Measurements from ENCODE around the gene ACTR3.
"Not testable (repeated sequence)": the region's sequence is repeated elsewhere in the genome, so short reads cannot be mapped to it uniquely, and the experiment has no call there.

The ACTR3 gene

GRCh38 chr2:113905886-113906285, 16.0 kb downstream of the ACTR3 start:
- no peak for DNase-seq (ENCODE audit: low read depth)

- no peak for DNase-seq (ENCODE audit: low read depth)
Observed at GRCh38 chr2:113906647-113907046, 16.8 kb downstream of the ACTR3 start.

DNA sequence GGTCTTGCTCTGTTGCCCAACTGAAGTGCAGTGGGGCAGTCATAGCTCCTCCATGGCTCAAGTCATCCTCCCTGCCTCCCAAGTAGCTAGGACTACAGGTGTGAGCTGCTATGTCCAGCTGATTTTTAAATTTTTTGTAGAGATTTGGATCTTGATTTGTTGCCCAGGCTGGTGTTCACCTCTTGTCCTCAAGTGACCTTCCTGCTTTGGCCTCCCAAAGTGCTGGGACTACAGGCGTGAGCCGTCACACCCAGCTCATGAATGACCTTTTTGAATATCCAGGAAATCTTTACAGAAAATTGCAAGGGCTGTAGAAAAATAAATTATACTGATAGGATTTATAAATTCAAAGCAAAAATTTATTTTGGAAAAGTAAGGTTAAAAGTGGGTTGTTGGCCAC, 17.4 kb downstream of the ACTR3 start:
- no peak for DNase-seq (ENCODE audit: low read depth)

DNA sequence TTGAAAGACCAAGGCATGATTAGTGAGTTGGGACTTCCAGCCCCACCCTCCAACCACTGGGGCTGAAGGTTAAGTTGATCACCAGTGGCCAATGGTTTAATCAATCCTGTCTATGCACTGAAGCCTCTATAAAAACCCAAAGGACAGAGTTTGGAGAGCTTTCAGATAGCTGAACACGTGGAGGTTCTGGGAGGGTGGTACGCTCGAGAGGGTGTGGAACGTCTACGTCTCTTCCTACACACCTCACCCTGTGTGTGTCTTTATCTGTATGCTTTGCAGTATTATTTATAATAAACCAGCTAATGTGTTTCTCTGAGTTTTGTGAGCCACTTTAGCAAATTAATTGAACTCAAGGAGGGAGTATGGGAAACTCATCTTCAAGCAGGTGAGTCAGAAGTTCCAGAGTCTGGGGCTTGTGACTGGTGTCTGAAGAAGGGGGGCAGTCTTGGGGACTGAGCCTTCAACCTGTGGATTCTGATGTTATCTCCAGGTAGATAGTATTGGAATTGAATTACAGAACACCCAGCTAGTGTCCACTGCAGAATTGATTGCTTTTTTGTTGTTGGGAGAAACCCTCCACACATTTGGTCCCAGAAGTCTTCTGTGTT, 20.3 kb downstream of the ACTR3 start:
- DNase-seq (ENCODE audit: low read depth), result peak; percentile 26

DNA sequence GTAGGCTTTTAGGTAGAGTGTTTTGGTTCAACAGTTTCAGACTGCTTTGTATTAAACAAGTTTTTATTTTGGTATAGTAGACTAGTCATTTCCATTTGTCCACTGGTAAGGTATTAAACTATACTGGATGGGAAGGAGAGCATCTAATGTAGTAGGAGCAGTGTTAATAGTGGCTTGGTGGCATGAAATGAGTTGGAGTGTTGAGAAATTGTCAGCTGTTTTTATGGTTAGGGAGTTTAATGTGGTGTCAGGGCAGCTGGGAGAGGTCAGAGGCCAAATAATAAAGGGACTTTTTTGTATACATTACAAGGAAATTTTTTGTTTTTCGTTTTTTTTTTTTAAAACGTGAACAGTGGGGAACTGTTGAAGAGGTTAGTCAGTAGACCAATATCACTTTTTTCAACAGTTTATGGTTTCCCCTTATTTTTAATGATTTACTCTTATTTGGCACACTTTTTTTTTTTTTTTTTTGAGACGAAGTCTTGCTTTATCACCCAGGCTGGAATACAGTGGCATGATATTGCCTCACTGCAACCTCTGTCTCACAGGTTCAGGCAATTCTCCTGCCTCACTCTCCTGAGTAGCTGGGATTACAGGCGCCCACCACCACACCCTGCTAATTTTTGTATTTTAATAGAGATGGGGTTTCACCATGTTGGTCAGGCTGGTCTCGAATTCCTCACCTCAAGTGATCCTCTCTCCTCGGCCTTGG, 21.2 kb downstream of the ACTR3 start:
- DNase-seq (ENCODE audit: low read depth), result no peak

DNA sequence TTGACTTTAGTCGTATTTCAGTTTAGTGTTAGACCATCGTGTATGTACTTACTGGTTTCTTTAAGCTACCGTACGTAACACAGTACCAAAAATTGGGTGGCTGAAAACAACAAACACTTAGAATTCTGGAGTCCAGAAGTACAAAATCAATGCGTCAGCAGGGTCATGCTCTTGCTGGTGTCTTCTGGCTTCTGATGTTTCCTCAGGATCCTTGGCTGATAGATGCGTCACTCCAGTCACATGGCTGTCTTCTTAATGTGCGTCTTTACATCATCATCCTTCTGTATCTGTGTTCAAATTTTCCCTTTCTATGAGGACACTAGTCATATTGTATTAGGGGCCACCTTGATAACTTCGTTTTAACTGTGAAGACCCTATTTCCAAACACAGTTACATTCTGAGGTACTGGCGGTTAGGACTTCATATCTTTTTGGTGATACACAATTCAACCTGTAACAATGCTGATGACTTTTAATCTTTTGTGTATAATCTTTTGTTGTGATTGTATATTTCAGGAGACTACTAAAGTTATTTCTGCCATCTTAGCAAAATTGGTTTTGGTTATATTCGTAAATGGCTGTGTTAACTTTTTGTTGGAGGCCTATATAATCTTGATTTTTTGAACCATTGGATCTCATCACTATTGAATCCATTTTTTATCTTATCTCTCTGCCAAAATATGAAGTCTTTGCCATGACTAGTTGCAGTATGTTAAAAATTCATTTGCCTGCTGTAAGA, 25.4 kb downstream of the ACTR3 start:
- no peak for DNase-seq (ENCODE audit: low read depth)

DNA sequence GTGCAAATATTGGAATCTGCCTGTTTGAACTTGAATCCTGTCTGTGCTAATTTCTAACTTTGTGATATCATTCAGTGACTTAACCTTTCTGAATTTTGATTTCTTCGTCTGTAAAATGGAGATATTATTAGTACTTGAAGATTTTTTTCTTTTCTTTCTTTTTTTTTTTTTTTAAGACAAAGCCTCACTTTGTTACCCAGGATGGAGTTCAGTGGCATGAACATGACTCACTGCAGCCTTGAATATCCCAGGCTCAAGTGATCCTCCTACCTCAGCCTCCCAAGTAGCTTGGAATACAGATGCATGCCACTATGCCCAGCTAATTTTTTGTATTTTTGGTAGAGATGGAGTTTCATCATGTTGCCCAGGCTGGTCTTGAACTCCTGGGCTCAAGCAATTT, 28.3 kb downstream of the ACTR3 start:
- DNase-seq (ENCODE audit: low read depth), result no peak

DNA sequence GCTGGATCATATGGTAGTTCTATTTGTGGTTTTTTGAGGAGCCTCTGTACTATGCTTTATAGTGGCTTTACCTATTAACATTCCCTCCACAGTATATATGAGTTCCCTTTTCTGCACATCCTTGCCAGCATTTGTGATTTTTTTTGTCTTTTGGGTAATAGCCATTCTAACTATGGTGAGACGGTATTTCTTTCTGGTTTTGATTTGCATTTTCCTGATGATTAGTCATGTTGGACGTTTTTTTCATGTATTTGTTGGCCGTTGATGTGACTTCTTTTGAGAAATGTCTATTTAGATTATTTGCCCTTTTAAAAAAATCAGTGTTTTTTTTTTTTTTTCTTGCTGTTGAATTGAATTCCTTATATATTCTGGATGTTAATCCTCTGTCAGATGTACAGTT, 31.1 kb downstream of the ACTR3 start:
- DNase-seq (ENCODE audit: low read depth), result no peak

DNA sequence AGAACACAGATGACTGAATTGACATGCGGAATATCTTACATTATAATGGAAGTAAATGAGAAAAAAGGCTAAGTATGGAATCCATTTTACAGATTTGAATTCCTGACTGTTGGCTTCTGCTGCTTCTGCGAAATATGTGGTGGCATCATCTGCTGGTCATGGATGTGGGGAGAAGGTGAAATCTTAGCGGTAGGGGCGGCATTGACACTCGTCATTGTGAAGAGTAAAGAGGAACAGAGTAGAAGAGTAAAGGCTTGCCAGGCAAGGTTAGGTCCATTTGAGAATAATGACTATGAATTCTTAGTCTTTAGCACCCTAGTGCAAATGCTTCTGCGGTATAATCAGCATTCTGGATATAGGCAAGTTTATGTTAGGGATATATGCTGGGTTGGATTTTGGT, 32.4 kb downstream of the ACTR3 start:
- no peak for DNase-seq (ENCODE audit: low read depth)

GRCh38 chr2:113922784-113923183, 32.9 kb downstream of the ACTR3 start:
- DNase-seq (ENCODE audit: low read depth), result no peak

DNA sequence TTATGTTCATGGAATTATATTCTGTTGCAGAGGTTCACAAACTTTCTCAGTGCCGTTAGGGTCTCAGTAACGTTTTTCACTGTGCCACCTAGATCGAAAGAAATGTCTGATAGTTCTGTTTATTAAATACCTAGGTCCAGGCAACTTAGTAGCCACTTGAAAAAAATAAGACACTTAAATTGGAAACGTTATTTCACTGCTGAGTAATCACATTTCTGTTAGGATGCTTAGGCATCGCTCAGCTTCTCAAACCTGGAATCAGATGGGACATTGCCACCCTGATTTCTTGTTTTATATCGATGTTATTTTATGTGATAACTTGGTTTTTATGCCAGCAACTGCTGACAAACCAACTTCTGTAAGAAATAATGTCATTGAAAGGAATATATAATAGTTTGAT, 36.0 kb downstream of the ACTR3 start:
- DNase-seq (ENCODE audit: low read depth), result no peak

DNA sequence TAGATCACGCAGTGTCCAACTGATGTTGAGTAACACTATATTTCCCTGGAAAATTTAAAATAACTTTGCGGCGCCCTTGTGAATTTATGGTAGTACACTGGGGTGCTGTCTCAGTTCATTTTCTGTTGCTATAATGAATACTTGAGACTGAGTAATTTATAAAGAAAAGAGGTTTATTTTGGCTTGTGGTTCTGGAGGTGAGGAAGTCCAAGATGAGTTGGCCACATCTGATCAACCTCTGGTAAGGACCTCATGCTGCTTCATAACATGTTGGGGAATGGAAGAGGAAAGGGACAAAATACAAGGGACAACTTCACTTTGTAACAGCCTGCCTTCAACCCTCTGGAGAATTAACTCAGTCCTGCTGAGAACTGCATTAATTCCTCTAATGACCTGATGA, 36.4 kb downstream of the ACTR3 start:
- no peak for DNase-seq (ENCODE audit: low read depth)

DNA sequence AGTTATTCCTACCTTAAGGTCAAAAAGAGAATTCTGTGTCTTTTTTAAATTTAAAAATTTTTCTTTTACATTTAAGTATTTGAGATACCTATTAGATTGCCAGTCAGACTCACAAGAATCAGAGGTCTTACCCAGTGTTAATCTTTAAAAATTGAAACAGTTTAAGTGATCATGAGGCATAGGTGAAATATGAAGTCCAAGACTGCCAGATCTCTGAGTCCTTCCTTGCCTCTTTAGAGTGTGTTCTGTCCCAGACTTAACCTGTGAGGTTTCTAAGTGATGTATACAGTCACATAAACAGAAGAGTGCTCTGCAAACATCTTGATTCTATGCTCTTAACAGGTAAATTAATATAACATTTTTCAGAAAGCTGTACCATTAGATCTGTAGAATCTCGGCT, 40.6 kb downstream of the ACTR3 start:
- no peak for DNase-seq (ENCODE audit: low read depth)

DNA sequence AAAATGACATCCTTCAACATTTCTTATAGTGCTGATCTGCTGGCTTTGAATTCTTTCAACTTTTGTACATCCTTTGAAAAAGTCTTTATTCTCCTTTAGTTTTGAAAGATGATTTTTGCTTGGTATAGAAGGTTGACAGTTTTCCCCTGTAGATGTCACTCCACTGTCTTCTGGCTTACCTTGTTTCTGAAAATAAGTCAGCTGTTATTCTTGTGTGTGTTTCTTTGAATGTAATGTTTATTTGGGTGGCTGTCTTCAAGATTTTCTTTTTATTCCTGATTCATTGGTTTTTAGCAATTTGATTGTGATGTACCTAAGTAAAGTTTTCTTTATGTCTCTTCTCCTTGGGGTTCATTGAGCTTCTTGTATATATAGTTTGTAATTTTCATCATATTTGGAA, 47.6 kb downstream of the ACTR3 start:
- no peak for DNase-seq (ENCODE audit: low read depth)

DNA sequence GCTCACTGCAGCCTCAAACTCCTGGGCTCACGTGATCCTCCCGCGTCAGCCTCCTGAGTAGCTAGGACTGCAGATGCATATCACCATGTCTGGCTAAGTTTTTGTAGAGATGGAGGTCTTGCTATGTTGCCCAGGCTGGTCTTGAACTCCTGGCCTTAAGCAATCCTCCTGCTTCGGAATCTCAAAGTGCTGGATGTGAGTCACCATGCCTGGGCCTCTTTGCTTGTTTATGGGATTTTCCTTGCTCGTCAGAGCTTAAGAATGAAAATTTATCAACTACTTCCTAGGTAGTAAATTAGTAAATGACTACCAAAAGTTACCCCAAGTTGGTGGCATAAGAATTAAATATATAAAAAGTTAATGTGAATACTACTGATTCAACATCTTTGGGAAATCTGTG, 51.0 kb downstream of the ACTR3 start:
- no peak for DNase-seq (ENCODE audit: low read depth)

- not testable (repeated sequence) for DNase-seq (ENCODE audit: low read depth)
Observed at GRCh38 chr2:113945784-113946183, 55.9 kb downstream of the ACTR3 start.

DNA sequence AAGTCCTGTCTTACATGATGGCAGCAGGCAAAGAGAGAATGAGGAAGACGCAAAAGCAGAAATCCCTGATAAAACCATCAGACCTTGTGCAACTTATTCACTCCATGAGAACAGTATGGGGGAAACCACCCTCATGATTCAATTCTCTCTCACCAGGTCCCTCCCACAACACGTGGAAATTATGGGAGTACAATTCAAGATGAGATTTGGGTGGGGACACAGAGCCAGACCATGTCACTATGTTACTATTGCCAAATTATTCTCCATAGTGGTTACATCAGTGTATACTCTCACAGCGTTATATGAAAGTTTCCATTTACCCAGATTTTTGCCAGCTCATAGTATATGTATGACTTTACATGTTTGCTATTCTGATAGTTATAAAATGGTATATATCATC, 61.0 kb downstream of the ACTR3 start:
- DNase-seq (ENCODE audit: low read depth), result not testable (repeated sequence)

DNA sequence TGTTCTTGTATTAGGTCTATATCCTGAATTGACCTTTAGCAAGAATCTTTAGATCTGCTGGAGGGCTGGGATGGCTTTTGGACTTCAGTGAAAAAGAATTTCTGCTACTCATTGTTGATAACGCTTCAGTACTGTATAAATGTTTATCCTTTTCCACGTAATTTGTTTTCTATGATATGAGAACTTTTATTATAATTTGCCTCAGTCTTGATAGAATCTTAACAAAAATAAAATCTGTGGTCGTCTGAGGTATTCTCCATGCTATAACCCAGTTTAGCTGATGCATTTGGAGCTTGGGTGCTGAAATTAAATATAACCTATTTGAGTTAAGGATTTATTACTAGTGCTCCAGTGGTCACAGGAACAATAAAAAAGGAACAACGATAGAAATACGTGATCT, 71.1 kb downstream of the ACTR3 start:
- no peak for DNase-seq (ENCODE audit: low read depth)

- no peak for DNase-seq (ENCODE audit: low read depth)
Observed at GRCh38 chr2:113962692-113963480, 73.0 kb downstream of the ACTR3 start.

DNA sequence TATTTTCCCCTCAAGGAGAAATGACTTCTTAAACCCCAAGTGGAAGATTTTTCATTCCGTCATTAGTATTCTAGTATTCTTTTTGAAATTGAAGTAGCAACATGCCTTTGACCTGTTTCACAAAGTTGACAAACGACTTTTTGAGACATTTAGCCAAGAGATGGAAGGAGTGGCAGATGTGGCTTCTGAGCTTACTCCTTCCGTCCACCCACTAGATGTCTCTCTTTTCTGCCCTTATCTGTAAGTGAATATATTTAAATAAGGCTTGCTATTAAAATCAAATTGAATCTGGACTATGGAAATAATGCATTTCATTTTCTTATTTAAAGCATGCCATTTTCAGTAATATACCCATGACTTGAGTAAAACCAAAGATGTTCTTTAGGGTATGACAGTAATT, 74.1 kb downstream of the ACTR3 start:
- DNase-seq (ENCODE audit: low read depth), result no peak

DNA sequence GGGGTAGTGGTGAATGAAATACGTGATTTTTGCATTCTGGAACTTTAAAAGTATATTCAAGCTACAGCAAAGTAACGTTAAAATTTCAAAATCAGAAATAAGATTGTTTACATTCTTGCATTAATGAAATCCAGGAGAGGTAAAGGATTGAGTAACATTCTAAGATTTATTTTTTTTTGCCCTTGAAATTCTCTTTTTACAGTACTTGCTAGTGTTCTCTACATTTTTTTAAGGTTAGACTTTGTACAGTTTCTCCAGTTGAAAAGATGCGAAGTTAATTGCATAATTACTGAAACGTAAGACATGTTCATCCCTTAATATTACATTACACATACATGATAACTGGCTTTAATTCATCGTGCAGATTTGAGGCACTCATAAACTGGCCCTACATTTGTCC, 74.5 kb downstream of the ACTR3 start:
- DNase-seq (ENCODE audit: low read depth), result no peak

GRCh38 chr2:113965228-113965627, 75.3 kb downstream of the ACTR3 start:
- no peak for DNase-seq (ENCODE audit: low read depth)

DNA sequence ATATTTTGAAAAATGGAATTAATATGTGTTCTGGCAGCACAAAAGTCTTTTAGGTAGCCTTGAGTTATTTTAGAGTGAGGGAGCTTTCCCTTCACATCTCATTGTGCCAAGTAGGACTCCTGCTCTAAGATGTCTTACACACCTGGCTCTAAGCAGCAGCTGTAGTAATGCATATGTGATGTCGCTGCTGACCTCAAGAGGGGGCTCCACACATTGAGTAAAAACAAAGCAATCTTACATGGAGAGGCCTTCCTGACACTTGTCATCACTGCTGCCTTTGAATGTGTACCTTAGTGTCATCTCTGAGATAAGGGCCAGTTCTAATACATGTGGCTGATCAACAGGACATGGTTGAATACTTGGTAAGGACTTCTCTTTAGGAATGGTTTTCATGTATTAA, 75.8 kb downstream of the ACTR3 start:
- no peak for DNase-seq (ENCODE audit: low read depth)

All from activated T-helper 1 cell treated with Interleukin-2 at 50 U/mL for 16 hours (primary cell).